SU-DHL-6 (cell line): ENCODE results near the gene FGF8.

Source experiments
- H2AFZ ChIP-seq: fragments of 200-600 bp; sonication (generic); 2 replicates; pipeline ENCODE4 v1.6.1; 2014; ENCODE audit warnings: low read depth, mild to moderate bottlenecking, moderate library complexity, mixed read lengths, antibody characterized with exemption, low read length; ENCODE audit not compliant: severe bottlenecking
- H3F3A ChIP-seq: fragments of 200-600 bp; shearing (Covaris generic); 2 replicates; pipeline ENCODE4 v1.6.0; 2016; ENCODE audit warnings: antibody characterized with exemption, mild to moderate bottlenecking; ENCODE audit not compliant: insufficient read depth
- H3K27ac ChIP-seq: fragments of 200-600 bp; sonication (generic); 2 replicates; pipeline ENCODE4 v1.5.1; 2016; ENCODE audit warnings: low read depth, mild to moderate bottlenecking, low read length, moderate library complexity, mixed read lengths
- H3K27me3 ChIP-seq: fragments of 200-600 bp; sonication (generic), shearing (Covaris generic); 2 replicates; pipeline ENCODE4 v1.6.0; 2014; ENCODE audit warnings: mild to moderate bottlenecking, low read length
- H3K36me3 ChIP-seq: fragments of 200-600 bp; sonication (generic); 2 replicates; pipeline ENCODE4 v1.6.1; 2014; ENCODE audit warnings: mild to moderate bottlenecking, low read length, mixed read lengths
- H3K4me2 ChIP-seq: fragments of 300-600, 200-600 bp; shearing (Covaris generic), sonication (generic); 2 replicates; pipeline ENCODE4 v1.6.0; 2014; ENCODE audit warnings: low read length, low read depth, mild to moderate bottlenecking; ENCODE audit not compliant: poor library complexity, severe bottlenecking
- H3K4me3 ChIP-seq: fragments of 200-600 bp; sonication (generic); 2 replicates; pipeline ENCODE4 v1.5.1; 2014; ENCODE audit warnings: antibody characterized with exemption, low read length, mild to moderate bottlenecking, mixed read lengths; ENCODE audit not compliant: insufficient read depth, poor library complexity, severe bottlenecking
- H3K79me2 ChIP-seq: fragments of 200-600 bp; sonication (generic); 2 replicates; pipeline ENCODE4 v1.6.1; 2014; ENCODE audit warnings: mild to moderate bottlenecking, low read length, moderate library complexity; ENCODE audit not compliant: insufficient read depth
- H3K9ac ChIP-seq: fragments of 200-600 bp; sonication (generic); 2 replicates; pipeline ENCODE4 v1.7.0; 2014; ENCODE audit warnings: mild to moderate bottlenecking, low read length
- H3K9me2 ChIP-seq: fragments of 200-600 bp; sonication (generic); replicated peaks from 2 replicates; pipeline ENCODE4 v1.6.1; 2014; ENCODE audit warnings: low read length; ENCODE audit not compliant: insufficient read depth
- H3K9me3 ChIP-seq: fragments of 200-600 bp; sonication (generic); 2 replicates; pipeline ENCODE4 v1.6.1; 2014; ENCODE audit warnings: low read length, mixed read lengths; ENCODE audit not compliant: insufficient read depth
- H4K20me1 ChIP-seq: fragments of 200-600 bp; sonication (generic); 2 replicates; pipeline ENCODE4 v1.6.1; 2014; ENCODE audit warnings: low read depth, mild to moderate bottlenecking, antibody characterized with exemption, low read length, moderate library complexity, mixed read lengths
- EZH2phosphoT487 ChIP-seq: fragments of 200-600 bp; sonication (generic), shearing (Covaris generic); conservative IDR thresholded peaks from 2 replicates; pipeline ENCODE4 v1.6.1; 2018; ENCODE audit warnings: mild to moderate bottlenecking, antibody characterized with exemption, low read length, moderate library complexity, mixed read lengths
- TF ChIP-seq, protein P1 (sequence below): fragments of 200-600 bp; sonication (generic); IDR thresholded peaks from one replicate; pipeline ENCODE4 v1.5.1; 2017; ENCODE audit warnings: antibody characterized with exemption, mild to moderate bottlenecking, low read length, moderate library complexity; ENCODE audit not compliant: insufficient read depth, poor library complexity, severe bottlenecking

Gene FGF8

DNA sequence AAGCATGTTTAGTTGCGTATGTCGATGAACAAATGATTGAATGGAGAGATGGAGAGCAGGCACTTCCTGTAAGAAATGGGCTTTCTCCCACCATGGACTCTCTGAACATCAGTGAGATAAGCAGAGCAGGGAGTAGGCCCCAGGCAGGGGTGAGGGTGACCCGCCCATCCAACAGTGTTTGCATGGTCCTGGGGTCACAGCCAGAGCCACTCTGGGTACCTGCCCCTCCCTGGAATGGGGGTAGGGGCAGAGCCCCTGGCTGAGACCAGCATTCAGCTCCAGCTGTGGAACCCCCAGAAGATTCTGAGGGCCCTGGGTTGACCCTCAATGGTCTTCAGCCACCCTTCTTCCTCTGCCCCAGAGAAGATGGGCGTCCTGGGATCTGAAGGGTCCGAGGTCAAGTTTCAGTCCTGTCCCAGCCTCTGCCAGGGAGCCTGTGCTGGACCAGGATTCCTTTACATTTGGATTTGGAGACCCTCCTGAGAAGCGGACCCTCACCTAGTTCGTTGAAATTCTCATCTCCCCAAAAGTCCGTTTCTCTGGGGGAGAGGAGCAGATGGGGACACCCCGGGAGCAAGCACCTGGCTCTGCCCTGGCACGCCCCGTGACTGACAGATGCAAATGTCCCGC, 2.4 kb upstream of the FGF8 start:
- Histone ChIP-seq H3K27me3 (no peaks in the 10 kb centered on the region), H3K27ac (no peak overlapping the region), H4K20me1 (no peaks in the 10 kb centered on the region; the same call in 1 of the 2 replicates), H3K9ac (no peak overlapping the region), H3K4me2 (no peak overlapping the region), H3K36me3 (no peaks in the 10 kb centered on the region), H3F3A (no peaks in the 10 kb centered on the region), H3K9me3 (no peaks in the 10 kb centered on the region), H3K79me2 (no peaks in the 10 kb centered on the region; the same call in 1 of the 2 replicates), H3K4me3 (no peak overlapping the region), H2AFZ (no peak overlapping the region), H3K9me2 (no peaks in the 10 kb centered on the region)
- no peak for TF ChIP-seq EZH2phosphoT487
- TF ChIP-seq, protein P1, sequence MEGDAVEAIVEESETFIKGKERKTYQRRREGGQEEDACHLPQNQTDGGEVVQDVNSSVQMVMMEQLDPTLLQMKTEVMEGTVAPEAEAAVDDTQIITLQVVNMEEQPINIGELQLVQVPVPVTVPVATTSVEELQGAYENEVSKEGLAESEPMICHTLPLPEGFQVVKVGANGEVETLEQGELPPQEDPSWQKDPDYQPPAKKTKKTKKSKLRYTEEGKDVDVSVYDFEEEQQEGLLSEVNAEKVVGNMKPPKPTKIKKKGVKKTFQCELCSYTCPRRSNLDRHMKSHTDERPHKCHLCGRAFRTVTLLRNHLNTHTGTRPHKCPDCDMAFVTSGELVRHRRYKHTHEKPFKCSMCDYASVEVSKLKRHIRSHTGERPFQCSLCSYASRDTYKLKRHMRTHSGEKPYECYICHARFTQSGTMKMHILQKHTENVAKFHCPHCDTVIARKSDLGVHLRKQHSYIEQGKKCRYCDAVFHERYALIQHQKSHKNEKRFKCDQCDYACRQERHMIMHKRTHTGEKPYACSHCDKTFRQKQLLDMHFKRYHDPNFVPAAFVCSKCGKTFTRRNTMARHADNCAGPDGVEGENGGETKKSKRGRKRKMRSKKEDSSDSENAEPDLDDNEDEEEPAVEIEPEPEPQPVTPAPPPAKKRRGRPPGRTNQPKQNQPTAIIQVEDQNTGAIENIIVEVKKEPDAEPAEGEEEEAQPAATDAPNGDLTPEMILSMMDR: no peak

- Histone ChIP-seq H3K9me3 (no peaks in the 10 kb centered on the region), H4K20me1 (no peaks in the 10 kb centered on the region; the same call in 1 of the 2 replicates), H3K79me2 (no peaks in the 10 kb centered on the region; the same call in 1 of the 2 replicates), H3K4me2 (no peak overlapping the region), H3K27me3 (no peaks in the 10 kb centered on the region), H3K9me2 (no peaks in the 10 kb centered on the region), H3K9ac (no peak overlapping the region), H3K27ac (no peak overlapping the region), H3K4me3 (no peak overlapping the region), H3F3A (no peaks in the 10 kb centered on the region), H2AFZ (no peak overlapping the region), H3K36me3 (no peaks in the 10 kb centered on the region)
- no peak for TF ChIP-seq EZH2phosphoT487
- TF ChIP-seq, protein P1: no peak
These were observed 1.8 kb upstream of the FGF8 start for GRCh38 chr10:101777619-101778145.

GRCh38 chr10:101776161-101776817, 375 bp upstream of the FGF8 start:
- Histone ChIP-seq H3K9ac (no peak overlapping the region), H2AFZ (no peak overlapping the region), H3F3A (no peaks in the 10 kb centered on the region), H3K27me3 (no peaks in the 10 kb centered on the region), H3K4me3 (no peak overlapping the region), H3K4me2 (no peak overlapping the region), H3K9me3 (no peaks in the 10 kb centered on the region), H3K36me3 (no peaks in the 10 kb centered on the region), H3K9me2 (no peaks in the 10 kb centered on the region), H3K27ac (no peak overlapping the region), H3K79me2 (no peaks in the 10 kb centered on the region), H4K20me1 (no peaks in the 10 kb centered on the region; the same call in 1 of the 2 replicates)
- no peak for TF ChIP-seq EZH2phosphoT487
- TF ChIP-seq, protein P1: no peak
